ENCODE measurements around the gene E2F8. TPM values are rescaled to one million over a fixed set of nuclear protein-coding genes. Genes with fewer than 3 reads are reported as not detected.

E2F8 gene
- total RNA-seq, 4 donors from 2014 or later, result 0.57 to 4.8 (median 1.4) TPM

DNA sequence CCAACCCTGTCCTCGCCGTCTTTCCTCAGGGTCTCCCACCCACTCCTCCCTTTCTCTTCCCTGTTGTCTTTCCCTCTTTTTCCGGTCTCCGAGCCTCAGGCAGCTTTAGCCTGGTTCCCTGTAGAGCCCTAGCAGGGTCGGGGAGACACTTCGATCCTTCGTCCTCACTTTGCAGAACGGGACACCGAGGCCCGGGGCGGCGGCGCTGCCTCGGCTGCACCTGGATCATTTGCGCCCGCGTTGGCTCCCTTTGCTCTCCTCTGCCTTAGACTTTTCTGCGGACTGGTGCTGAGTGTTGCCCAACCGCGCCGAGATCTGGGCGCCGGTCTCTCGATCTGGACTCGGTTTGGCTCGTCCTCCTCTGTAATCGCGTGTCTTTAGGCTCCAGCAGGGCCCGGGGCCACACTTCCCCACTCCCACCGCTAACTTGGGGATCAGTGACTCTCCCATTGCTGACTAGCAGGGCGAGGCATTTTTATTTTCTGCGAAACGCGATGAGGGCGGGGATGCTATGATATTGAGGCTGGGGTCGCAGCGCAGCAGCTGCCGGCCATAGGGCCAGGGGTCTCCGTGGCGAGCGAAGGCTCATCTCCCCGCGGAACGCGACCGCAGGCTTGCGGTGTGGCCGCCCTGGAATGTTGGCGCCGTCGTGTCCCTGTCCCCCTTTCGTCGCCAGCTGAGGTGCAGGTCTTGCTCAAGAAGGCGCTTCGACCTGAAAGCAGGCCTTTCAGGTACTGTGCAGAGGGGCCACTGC, 1.6 kb upstream of the E2F8 start:
- whole genome bisulfite sequencing, 2 donors, result 13 to 14% methylated on average over 45 to 55 of the region's 55 CpGs
- intact Hi-C loops (cut with DNase I; ENCODE audit: low total_unique reads), result no loop called here
- H3K4me3 ChIP-seq (ENCODE audit: low read depth, poor library complexity, severe bottlenecking), result no peak overlapping the region
- TF ChIP-seq, protein P1, sequence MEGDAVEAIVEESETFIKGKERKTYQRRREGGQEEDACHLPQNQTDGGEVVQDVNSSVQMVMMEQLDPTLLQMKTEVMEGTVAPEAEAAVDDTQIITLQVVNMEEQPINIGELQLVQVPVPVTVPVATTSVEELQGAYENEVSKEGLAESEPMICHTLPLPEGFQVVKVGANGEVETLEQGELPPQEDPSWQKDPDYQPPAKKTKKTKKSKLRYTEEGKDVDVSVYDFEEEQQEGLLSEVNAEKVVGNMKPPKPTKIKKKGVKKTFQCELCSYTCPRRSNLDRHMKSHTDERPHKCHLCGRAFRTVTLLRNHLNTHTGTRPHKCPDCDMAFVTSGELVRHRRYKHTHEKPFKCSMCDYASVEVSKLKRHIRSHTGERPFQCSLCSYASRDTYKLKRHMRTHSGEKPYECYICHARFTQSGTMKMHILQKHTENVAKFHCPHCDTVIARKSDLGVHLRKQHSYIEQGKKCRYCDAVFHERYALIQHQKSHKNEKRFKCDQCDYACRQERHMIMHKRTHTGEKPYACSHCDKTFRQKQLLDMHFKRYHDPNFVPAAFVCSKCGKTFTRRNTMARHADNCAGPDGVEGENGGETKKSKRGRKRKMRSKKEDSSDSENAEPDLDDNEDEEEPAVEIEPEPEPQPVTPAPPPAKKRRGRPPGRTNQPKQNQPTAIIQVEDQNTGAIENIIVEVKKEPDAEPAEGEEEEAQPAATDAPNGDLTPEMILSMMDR (IDR thresholded peaks at IDR 0.05), result no peak
- no peak for TF ChIP-seq POLR2A (IDR thresholded peaks at IDR 0.05)
- no peak for DNase-seq (ENCODE audit: low spot score in 2 of 2)

DNA sequence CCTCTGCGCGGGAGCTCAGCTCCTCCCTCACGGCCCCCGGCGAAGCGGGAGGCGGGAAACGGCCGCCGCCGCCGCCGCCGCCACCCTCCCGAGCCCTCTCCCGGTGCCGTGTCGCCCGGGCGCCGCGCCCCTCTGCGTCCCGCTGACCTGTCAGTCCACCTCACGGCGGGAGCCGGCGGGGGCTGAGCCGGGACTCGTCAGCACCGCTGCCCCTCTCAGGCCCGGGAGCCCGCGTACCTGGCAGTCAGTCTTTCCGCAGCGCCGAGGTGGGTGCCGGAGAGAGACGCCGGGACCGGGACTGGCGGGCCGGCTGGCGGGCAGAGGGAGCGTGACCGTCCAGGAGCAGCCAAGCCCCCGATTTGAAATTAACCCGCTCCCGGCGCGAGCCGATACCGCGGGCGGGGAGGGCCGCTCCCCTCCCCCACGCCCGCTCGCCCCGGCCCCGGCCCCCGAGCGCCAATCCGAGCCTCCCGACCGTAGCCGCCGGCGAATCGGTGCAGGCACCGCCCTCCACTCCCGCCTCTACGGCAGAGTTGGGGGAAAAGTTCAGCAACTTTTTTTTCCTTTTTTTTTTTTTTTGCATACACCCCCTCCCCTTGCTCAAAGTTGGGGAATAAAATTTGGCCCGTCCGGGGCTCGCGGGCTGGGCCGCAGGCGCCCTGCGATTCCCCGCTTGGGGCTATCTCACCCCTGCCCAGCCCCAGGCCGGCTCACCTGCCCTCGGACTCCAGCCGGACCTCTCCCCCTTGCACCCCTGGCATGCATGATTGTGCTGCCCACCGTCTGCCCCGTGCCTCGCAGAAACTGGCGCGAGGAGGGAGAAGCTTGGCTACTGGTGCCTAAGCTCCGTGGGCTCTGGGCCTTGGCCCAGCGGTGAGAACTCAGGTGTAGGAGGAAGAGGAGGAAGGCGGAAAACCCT, 774 bp upstream of the E2F8 start:
- TF ChIP-seq POLR2A (IDR thresholded peaks at IDR 0.05), result no peak
- TF ChIP-seq, protein P1 (IDR thresholded peaks at IDR 0.05), result no peak
- intact Hi-C loops (cut with DNase I; ENCODE audit: low total_unique reads), result no loop called here
- no peak for DNase-seq (ENCODE audit: low spot score in 2 of 2)
- H3K4me3 ChIP-seq (ENCODE audit: low read depth, poor library complexity, severe bottlenecking), result peak overlapping the region; percentile 35
- 0 to 1% methylated on average over 45 to 55 of the region's 92 CpGs for WGBS, 2 donors

DNA sequence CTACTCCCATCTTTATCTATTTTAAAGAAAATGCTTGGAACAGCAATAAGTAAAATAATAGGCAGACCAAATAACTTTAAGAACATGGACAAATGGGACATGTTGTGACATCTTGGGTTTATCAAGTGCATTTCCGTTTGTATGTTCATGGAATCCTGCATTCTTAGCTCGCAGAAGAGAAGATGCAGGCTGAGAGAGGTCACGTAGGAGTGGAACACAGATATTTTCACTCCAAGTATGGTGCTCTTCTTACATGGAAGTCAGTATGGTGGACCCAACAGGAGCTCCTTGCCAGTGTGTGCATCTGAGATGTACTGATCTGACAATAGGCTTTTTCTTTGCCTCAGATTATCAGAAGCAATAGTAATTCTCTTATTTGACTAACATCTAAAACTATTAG, 1.7 kb downstream of the E2F8 start:
- DNase-seq (ENCODE audit: low spot score in 2 of 2), result no peak
- intact Hi-C loops (cut with DNase I; ENCODE audit: low total_unique reads), result no loop called here
- 85 to 86% methylated on average over 3 of the region's 3 CpGs for WGBS, 2 donors
- no peak overlapping the region for H3K4me3 ChIP-seq (ENCODE audit: low read depth, poor library complexity, severe bottlenecking)
- TF ChIP-seq, protein P1 (IDR thresholded peaks at IDR 0.05), result no peak
- TF ChIP-seq POLR2A (IDR thresholded peaks at IDR 0.05), result no peak

DNA sequence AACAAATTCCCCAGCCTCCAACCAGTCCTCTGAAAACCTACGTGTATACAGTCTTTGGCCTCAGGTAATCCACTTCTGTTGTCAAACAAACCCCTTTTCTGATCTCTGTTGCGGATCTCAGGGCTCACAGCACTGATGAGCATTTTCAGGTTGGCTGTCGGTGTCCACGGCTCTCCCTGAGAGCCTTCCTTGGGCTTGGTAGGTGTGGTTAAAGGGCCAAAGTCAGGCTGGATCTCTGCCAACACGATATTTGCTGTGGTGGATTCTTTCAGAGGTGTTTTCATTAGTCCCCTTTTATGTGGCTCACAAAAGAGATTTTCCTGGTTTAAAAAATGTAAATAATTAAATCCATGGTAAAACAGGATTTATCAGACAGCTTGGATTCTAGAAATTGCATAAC, 2.9 kb downstream of the E2F8 start:
- H3K4me3 ChIP-seq (ENCODE audit: low read depth, poor library complexity, severe bottlenecking), result no peak overlapping the region
- 70 to 72% methylated on average over 5 of the region's 5 CpGs for WGBS, 2 donors
- DNase-seq (ENCODE audit: low spot score in 2 of 2), result no peak
- intact Hi-C loops (cut with DNase I; ENCODE audit: low total_unique reads), result no loop called here
- TF ChIP-seq POLR2A (IDR thresholded peaks at IDR 0.05), result no peak
- TF ChIP-seq, protein P1 (IDR thresholded peaks at IDR 0.05), result no peak

DNA sequence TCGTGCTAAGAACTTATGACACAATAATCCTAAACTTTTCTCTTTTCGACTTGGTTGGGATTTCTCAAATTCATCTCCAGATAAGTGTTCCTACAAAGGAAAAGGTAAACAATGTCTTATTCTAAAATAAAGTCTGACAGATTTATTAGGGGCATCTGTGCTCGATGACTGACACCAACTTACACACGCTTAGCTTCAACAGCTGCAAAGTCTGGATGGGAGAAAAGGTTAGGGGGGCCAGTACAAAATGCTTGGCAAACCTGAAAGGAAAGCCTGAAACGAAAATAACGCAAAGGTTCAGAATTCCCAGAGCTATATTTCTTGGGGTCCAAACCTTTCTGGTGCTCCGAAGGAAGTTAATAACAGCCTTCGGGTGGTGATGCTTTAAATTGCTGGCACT, 3.4 kb downstream of the E2F8 start:
- intact Hi-C loops (cut with DNase I; ENCODE audit: low total_unique reads), result no loop called here
- TF ChIP-seq POLR2A (IDR thresholded peaks at IDR 0.05), result no peak
- TF ChIP-seq, protein P1 (IDR thresholded peaks at IDR 0.05), result no peak
- WGBS, 2 donors, result 82 to 89% methylated on average over 8 of the region's 8 CpGs
- H3K4me3 ChIP-seq (ENCODE audit: low read depth, poor library complexity, severe bottlenecking), result no peak overlapping the region
- no peak for DNase-seq (ENCODE audit: low spot score in 2 of 2)
